Left ventricle myocardium inferior (tissue), 1 donor: ENCODE measurements around the gene KCNRG. TPM values are rescaled to one million over a fixed set of nuclear protein-coding genes. Genes with fewer than 3 reads are reported as not detected.
A peak's percentile ranks its signal among the peaks of the same experiment; 100 is the strongest.

ENCODE experiments used
- DNase-seq: peaks from one replicate; pipeline ENCODE4 v3.0.0-alpha.2; 2020
- H3K27ac ChIP-seq: fragments of 200-600 bp; replicated peaks from 2 replicates; pipeline ENCODE4 v1.8.0; 2021
- H3K27me3 ChIP-seq: fragments of 200-600 bp; 2 replicates; pipeline ENCODE4 v1.8.0; 2021; ENCODE audit warnings: low read depth
- H3K36me3 ChIP-seq: fragments of 200-600 bp; 2 replicates; pipeline ENCODE4 v1.8.0; 2021
- H3K4me1 ChIP-seq: fragments of 200-600 bp; 2 replicates; pipeline ENCODE4 v1.8.0; 2021
- H3K4me3 ChIP-seq: fragments of 200-600 bp; 2 replicates; pipeline ENCODE4 v1.8.0; 2021; ENCODE audit warnings: mild to moderate bottlenecking, moderate library complexity
- H3K9me3 ChIP-seq: fragments of 200-600 bp; replicated peaks from 2 replicates; pipeline ENCODE4 v1.8.0; 2021
- CTCF ChIP-seq: fragments of 200-600 bp; IDR thresholded peaks from 2 replicates; pipeline ENCODE4 v1.8.0; 2021; ENCODE audit warnings: antibody characterized with exemption, mild to moderate bottlenecking, borderline replicate concordance
- intact Hi-C: fragments of 100-400 bp; cut with micrococcal nuclease; formaldehyde crosslinking; loops from one replicate; pipeline ENCODE4 v1.11.0; 2022
- total RNA-seq: library from RNA; stranded (reverse); fragmentation: NEBNext Ultra II Directional; extraction: Animal tissue kit (Norgen Biotek cat#: 25700); gene quantifications from one replicate; pipeline ENCODE4 v1.2.1, GENCODE V29; 2021
- donor health status: DM: no; HTN: yes; CAD: no; lungs with severe emphysema.

The KCNRG gene
- total RNA-seq, 1 donor from 2014 or later: not detected

GRCh38 chr13:50014386-50014785, 858 bp upstream of the KCNRG start:
- TF ChIP-seq CTCF: no peak
- intact Hi-C loops: no loop called here
- H3K27ac ChIP-seq: peak overlapping the region; percentile 79
- H3K4me1 ChIP-seq: peaks cover 59% of the 10 kb centered on the region
- DNase-seq: no peak
- no peaks in the 10 kb centered on the region for H3K27me3 ChIP-seq
- peaks cover 25% of the 10 kb centered on the region for H3K36me3 ChIP-seq
- no peak overlapping the region for H3K4me3 ChIP-seq
- no peaks in the 10 kb centered on the region for H3K9me3 ChIP-seq

- Histone ChIP-seq H3K27ac (peak overlapping the region; percentile 79), H3K4me1 (peaks cover 54% of the 10 kb centered on the region), H3K36me3 (peaks cover 36% of the 10 kb centered on the region), H3K9me3 (no peaks in the 10 kb centered on the region), H3K27me3 (no peaks in the 10 kb centered on the region), H3K4me3 (no peak overlapping the region)
- no peak for DNase-seq
- intact Hi-C loops: no loop called here
- TF ChIP-seq CTCF: no peak
Measured at GRCh38 chr13:50015750-50016149, 506 bp downstream of the KCNRG start.

GRCh38 chr13:50016444-50016843, 1.2 kb downstream of the KCNRG start:
- no peak for TF ChIP-seq CTCF
- peaks cover 51% of the 10 kb centered on the region for H3K4me1 ChIP-seq
- intact Hi-C loops: no loop called here
- H3K36me3 ChIP-seq: peaks cover 38% of the 10 kb centered on the region
- H3K27me3 ChIP-seq: no peaks in the 10 kb centered on the region
- no peaks in the 10 kb centered on the region for H3K9me3 ChIP-seq
- DNase-seq: no peak
- peak overlapping the region; percentile 79 for H3K27ac ChIP-seq
- no peak overlapping the region for H3K4me3 ChIP-seq

GRCh38 chr13:50017819-50018218, 2.6 kb downstream of the KCNRG start:
- peaks cover 51% of the 10 kb centered on the region for H3K4me1 ChIP-seq
- no peaks in the 10 kb centered on the region for H3K9me3 ChIP-seq

GRCh38 chr13:50025436-50025835, 10.2 kb downstream of the KCNRG start:
- intact Hi-C loops: no loop called here
- Histone ChIP-seq H3K27ac (peak overlapping the region; percentile 4), H3K4me3 (no peak overlapping the region), H3K9me3 (no peaks in the 10 kb centered on the region), H3K27me3 (no peaks in the 10 kb centered on the region), H3K36me3 (peaks cover 25% of the 10 kb centered on the region), H3K4me1 (peaks cover 20% of the 10 kb centered on the region)
- no peak for DNase-seq
- no peak for TF ChIP-seq CTCF

More at GRCh38 chr13:50017819-50018218, 2.6 kb downstream of the KCNRG start:
- Histone ChIP-seq H3K27me3 (no peaks in the 10 kb centered on the region), H3K36me3 (peaks cover 24% of the 10 kb centered on the region), H3K27ac (peak overlapping the region; percentile 79), H3K4me3 (no peak overlapping the region)
- intact Hi-C loops: no loop called here
- no peak for TF ChIP-seq CTCF
- no peak for DNase-seq
